HG03108 (cell line): ENCODE results near the gene FOLR1.
"Not testable (repeated sequence)": the region's sequence is repeated elsewhere in the genome, so short reads cannot be mapped to it uniquely, and the experiment has no call there.

Experiments used
- ATAC-seq: cut with Tn5 transposase; IDR thresholded peaks from one replicate; pipeline ENCODE4 v1.9.1; 2021; ENCODE audit warnings: moderate library complexity; ENCODE audit not compliant: unreplicated experiment

The FOLR1 gene

GRCh38 chr11:72191961-72192381 is at the start of gene FOLR1:
Gene FOLR1 (plus strand): TSS chr11:72192140. CDS start chr11:72192174, 34 bp downstream.
- ATAC-seq, result no peak

- ATAC-seq, result not testable (repeated sequence)
Measured at GRCh38 chr11:72142543-72142942, 49.4 kb upstream of the FOLR1 start.

GRCh38 chr11:72144807-72145565 is 47.0 kb upstream of the FOLR1 start:
- ATAC-seq, result no peak

- no peak for ATAC-seq
Measured at GRCh38 chr11:72146625-72147024, 45.3 kb upstream of the FOLR1 start.

GRCh38 chr11:72150882-72151281 is 41.1 kb upstream of the FOLR1 start:
- ATAC-seq, result no peak

GRCh38 chr11:72153874-72154273 is 38.1 kb upstream of the FOLR1 start:
- ATAC-seq, result not testable (repeated sequence)

GRCh38 chr11:72154816-72155215 is 37.1 kb upstream of the FOLR1 start:
- no peak for ATAC-seq

GRCh38 chr11:72155751-72156150 is 36.2 kb upstream of the FOLR1 start:
- no peak for ATAC-seq

- no peak for ATAC-seq
Measured at GRCh38 chr11:72157131-72157530, 34.8 kb upstream of the FOLR1 start.

- ATAC-seq, result no peak
Measured at GRCh38 chr11:72160319-72160718, 31.6 kb upstream of the FOLR1 start.

- no peak for ATAC-seq
Measured at GRCh38 chr11:72162891-72163492, 28.9 kb upstream of the FOLR1 start.

- ATAC-seq, result not testable (repeated sequence)
Measured at GRCh38 chr11:72164187-72164586, 27.8 kb upstream of the FOLR1 start.

GRCh38 chr11:72169046-72169555 is 22.8 kb upstream of the FOLR1 start:
- not testable (repeated sequence) for ATAC-seq

GRCh38 chr11:72169754-72170153 is 22.2 kb upstream of the FOLR1 start:
- ATAC-seq, result not testable (repeated sequence)

GRCh38 chr11:72172043-72172442 is 19.9 kb upstream of the FOLR1 start:
- not testable (repeated sequence) for ATAC-seq

GRCh38 chr11:72173291-72173690 is 18.6 kb upstream of the FOLR1 start:
- ATAC-seq, result no peak

GRCh38 chr11:72174302-72175070 is 17.5 kb upstream of the FOLR1 start:
- no peak for ATAC-seq

- ATAC-seq, result no peak
Measured at GRCh38 chr11:72177656-72178055, 14.3 kb upstream of the FOLR1 start.

GRCh38 chr11:72179049-72179803 is 12.7 kb upstream of the FOLR1 start:
- ATAC-seq, result no peak

- no peak for ATAC-seq
Measured at GRCh38 chr11:72179804-72180396, 12.0 kb upstream of the FOLR1 start.
